Kidney glomerular epithelial cell (primary cell): Measurements from ENCODE around the gene OBP2B.

Experiments used
- DNase-seq: peaks from one replicate; lab custom pipeline; 2025; lab: John Stamatoyannopoulos, UW

OBP2B gene

DNA sequence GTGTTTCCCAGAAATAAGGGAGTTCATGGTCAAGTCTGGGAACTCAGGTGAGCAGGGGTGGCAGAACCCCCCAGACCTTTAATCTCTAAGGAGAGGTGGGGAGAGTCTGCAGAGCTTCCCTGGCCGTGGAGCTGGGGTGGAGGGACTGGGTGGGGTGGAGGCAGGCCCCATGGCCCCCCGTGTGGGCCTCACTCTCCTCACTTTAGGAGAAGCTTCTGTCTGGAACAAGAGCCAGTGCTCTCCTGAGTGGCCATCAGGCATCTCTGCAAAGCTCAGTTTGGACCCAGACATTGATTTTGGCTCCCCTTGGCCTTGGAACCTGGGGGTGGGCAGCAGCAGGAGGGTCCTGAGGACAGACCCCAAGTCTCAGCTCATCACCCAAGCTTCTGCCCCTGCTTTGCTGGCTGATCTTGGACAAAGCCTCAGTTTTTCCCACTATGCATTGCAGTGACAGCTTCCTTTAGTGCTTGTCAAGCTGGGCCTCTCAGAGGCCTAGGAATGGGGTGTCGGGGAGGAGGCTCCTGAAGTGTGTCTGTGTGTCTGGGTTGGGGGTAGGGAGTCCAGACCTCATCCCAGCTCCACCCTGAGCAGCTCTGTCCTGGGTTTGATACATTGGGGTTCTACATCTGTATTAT is 41.8 kb downstream of the OBP2B start:
- DNase-seq: no peak

DNA sequence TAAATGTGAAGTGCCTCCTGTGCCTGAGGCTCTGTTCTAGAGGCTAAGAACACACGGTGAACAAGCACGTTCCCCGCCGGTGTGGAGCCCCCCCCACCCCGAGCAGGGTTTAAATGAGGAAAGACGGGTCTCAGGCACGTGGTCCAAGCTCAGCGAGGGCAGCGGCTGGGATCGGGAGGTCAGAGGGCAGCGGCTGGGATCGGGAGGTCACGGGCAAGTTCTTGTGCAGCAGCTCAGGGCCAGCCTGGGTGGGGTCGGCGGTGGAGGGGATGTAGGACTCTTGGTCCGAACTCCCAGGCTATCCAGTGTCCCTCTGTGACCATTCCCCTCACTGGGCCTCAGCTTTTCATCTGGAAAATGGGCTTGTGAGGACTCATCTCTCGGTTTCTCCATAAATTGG is 42.7 kb downstream of the OBP2B start:
- DNase-seq: no peak

GRCh38 chr9:133165452-133165730 is 43.7 kb downstream of the OBP2B start:
- no peak for DNase-seq

- no peak for DNase-seq
Observed at GRCh38 chr9:133164191-133164590, 44.9 kb downstream of the OBP2B start.

DNA sequence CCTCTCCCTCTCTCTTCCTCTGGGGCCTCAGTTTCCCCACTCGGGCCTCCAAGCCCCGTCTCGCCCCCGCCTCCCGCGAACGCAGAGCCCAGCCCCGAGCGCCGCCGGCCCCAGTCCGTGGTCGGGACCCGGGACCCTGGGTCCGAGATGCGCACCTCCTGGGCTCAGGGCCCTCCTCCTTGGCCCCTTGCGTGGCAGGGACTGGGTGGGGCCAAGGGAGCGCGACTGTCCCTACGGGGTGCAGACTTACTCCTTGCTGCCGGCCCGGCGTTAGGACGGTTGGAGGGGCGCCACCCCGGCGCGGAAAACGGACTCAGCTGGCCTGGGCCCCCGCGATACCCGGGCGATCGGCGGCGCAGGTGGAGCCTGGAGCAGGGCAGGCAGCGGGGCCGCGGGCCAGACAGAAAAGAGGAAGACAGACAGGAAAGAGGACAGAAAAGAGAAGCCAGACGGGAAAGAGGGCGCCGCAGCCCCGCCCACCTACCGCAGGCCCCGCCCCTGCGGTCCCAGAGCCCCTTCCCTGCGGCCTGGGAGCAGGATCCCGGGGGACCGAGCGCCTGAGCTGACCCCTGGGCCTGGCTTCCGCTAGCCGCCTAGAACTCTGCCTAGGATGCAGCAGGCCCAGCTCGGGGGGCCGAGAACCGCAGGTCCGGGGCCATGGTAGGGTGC is 45.4 kb downstream of the OBP2B start, which contains the start of gene GBGT1:
Gene GBGT1, minus strand, starts transcription at position 411 of the 669 bp plus-strand sequence. CDS start 1,502 bp downstream, outside the sequence.
- peak; percentile 21 for DNase-seq

GRCh38 chr9:133162861-133163503 is 46.1 kb downstream of the OBP2B start:
- DNase-seq: no peak

GRCh38 chr9:133161547-133161950 is 47.5 kb downstream of the OBP2B start:
- DNase-seq: no peak

DNA sequence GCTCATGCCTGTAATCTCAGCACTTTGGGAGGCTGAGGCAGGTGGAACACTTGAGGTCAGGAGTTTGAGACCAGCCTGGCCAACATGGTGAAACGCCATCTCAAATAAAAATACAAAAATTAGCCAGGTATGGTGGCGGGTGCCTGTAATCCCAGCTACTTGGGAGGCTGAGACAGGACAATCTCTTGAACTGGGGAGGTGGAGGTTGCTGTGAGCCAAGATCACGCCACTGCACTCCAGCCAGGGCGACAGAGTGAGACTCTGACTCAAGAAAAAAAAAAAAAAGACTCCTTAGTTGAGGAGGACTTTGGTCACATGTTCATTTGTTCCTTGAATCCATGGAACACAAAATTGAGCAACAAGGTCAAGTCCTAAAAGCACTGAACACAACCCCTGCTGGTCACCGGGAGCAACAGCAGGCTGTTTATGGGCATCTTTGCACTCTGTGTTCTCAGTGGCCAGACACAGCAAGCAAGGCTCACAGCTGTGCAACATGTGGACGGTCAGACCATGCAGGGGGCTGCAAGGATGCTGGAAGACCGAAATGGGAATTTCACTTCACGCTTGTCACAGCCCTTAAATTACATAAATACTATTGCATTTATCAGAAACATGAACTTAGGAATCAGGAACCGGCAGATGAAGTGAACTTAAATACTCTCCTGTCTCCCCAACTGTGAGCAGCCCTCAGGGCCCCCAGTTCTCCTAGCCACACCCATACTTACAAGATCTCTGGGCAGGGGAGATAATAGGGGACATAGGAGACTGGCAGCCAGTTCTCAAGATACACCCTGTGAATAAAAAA is 48.1 kb downstream of the OBP2B start:
- no peak for DNase-seq

DNA sequence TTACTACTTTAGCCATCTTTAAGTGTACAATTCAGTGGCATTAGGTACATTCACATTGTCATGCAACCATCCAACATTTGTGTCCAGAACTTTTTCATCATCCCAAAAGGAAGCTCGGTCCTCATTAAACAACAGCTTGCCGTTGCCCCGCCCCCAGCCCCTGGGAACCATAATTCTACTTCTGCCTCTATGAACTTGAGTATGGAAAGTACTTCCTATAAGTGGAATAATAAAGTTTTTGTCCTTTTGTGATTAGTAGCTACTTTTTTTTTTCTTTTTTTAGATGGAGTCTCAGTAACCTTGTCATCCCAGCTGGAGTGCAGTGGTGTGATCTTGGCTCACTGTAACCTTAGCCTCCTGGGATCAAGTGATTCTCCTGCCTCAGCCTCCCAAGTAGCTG is 50.4 kb downstream of the OBP2B start:
- DNase-seq: no peak
